Esophagus squamous epithelium (tissue), 4 donors: Measurements from ENCODE around the gene ZNF783.

Experiments used
- CTCF ChIP-seq, 6 experiments: fragments of 450-650 bp in 4 of 6; fragments of 200-600 bp in 2 of 6; sonication (generic) in 2 of 6; IDR thresholded peaks; one replicate each; pipeline ENCODE4 v1.5.1; 2016 to 2019; ENCODE audit warnings: antibody characterized with exemption in 6 of 6, mild to moderate bottlenecking in 4 of 6, moderate library complexity in 4 of 6
- POLR2A ChIP-seq, 4 donors: fragments of 450-650 bp; IDR thresholded peaks; one replicate each; pipeline ENCODE4 v1.6.1; 2017; ENCODE audit warnings: antibody characterized with exemption in 4 of 4, mild to moderate bottlenecking in 4 of 4, moderate library complexity in 3 of 4

DNA sequence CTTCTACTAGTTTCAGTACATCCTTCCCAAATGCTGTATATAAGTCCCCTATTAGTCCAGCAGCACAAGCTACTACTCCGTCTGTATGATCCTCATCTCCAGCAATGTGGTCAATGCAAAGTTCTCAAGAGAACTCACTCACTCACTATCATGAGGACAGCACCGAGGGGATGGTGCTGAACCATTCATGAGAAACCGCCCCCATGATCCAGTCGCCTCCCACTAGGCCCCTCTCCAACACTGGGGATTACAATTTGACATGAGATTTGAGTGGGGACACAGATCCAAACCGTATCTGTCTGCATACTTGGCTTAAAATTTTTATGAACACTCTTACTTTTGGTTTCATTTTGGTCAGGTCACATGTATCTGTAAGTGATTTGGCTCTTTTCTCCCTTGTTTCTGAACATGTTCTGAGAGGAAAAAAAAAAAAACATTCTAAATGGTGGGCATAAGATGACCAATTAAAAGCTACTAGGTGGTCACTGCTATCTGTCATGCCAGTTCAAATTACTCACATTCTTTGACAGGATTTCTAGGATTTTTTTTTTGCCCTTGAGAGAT is 60.1 kb downstream of the ZNF783 start:
- TF ChIP-seq CTCF (IDR thresholded peaks at IDR 0.05) (no peak), POLR2A (IDR thresholded peaks at IDR 0.05) (no peak)
